Measurements from ENCODE around the gene MCTP1. TPM values are rescaled to one million over a fixed set of nuclear protein-coding genes. Genes with fewer than 3 reads are reported as not detected.

The MCTP1 gene
- total RNA-seq, 1 experiment from 2014 or later = 0.44 TPM

GRCh38 chr5:95217881-95218280 is 67.0 kb downstream of the MCTP1 start:
- no TSS peak for BruUV-seq (replicated peaks)
- Histone ChIP-seq H3K9ac (ENCODE audit: low read length) (no peak overlapping the region), H3K9me3 (ENCODE audit: control insufficient read depth in 1 of 2, insufficient read depth in 1 of 2, low read depth in 1 of 2, low read length in 2 of 2) (no peaks in the 10 kb centered on the region), H3K27me3 (ENCODE audit: insufficient read depth, low read length) (no peaks in the 10 kb centered on the region), H3K4me1 (ENCODE audit: control insufficient read depth in 1 of 2, insufficient read depth in 2 of 2, low read length in 2 of 2) (no peaks in the 10 kb centered on the region), H3K9me2 (ENCODE audit: insufficient read depth) (no peaks in the 10 kb centered on the region), H4K20me1 (ENCODE audit: insufficient read depth) (no peaks in the 10 kb centered on the region), H3K36me3 (ENCODE audit: control insufficient read depth in 1 of 2, insufficient read depth in 2 of 2, low read length in 2 of 2) (no peaks in the 10 kb centered on the region), H3K27ac (ENCODE audit: low read depth, low read length) (no peak overlapping the region), H3K4me3 (replicated peaks in 1 of 2; ENCODE audit: low read depth in 1 of 2, low read length in 2 of 2) (no peak overlapping the region), H3K4me2 (ENCODE audit: low read length) (no peak overlapping the region), H2AFZ (ENCODE audit: low read depth, low read length, poor library complexity, severe bottlenecking) (no peak overlapping the region), H3K79me2 (ENCODE audit: insufficient read depth, low read length) (no peaks in the 10 kb centered on the region)
- TF ChIP-seq EGR1 (IDR thresholded peaks at IDR 0.05; ENCODE audit: low read depth) = no peak
- no peak for TF ChIP-seq FOSL1 (IDR thresholded peaks at IDR 0.05; ENCODE audit: low read depth)
- TF ChIP-seq CTCF (IDR thresholded peaks at IDR 0.05 in 2 of 3, conservative IDR thresholded peaks at IDR 0.05 in 1 of 3; ENCODE audit: borderline replicate concordance in 1 of 3, insufficient read depth in 1 of 3, low read depth in 2 of 3, low read length in 2 of 3) = no peak
- no peak for TF ChIP-seq REST (IDR thresholded peaks at IDR 0.05; ENCODE audit: low read depth)
- no peak for TF ChIP-seq ZBTB33 (IDR thresholded peaks at IDR 0.05; ENCODE audit: extremely low read depth, insufficient replicate concordance, low read length)
- TF ChIP-seq SRF (IDR thresholded peaks at IDR 0.05; ENCODE audit: low read depth) = no peak
- no peak for TF ChIP-seq ZNF274 (IDR thresholded peaks at IDR 0.05; ENCODE audit: low read depth, low read length)
- TF ChIP-seq CEBPB (IDR thresholded peaks at IDR 0.05; ENCODE audit: low read depth) = no peak
- no peak for TF ChIP-seq EZH2 (IDR thresholded peaks at IDR 0.05)
- TF ChIP-seq POLR2A (IDR thresholded peaks at IDR 0.05; ENCODE audit: borderline replicate concordance, extremely low read depth, insufficient read depth, insufficient read length) = no peak
- TF ChIP-seq ATF3 (IDR thresholded peaks at IDR 0.05) = no peak
- no peak for TF ChIP-seq RAD21 (IDR thresholded peaks at IDR 0.05; ENCODE audit: low read depth)
- TF ChIP-seq POLR2AphosphoS5 (IDR thresholded peaks at IDR 0.05; ENCODE audit: low read depth, low read length) = no peak
- TF ChIP-seq EZH2phosphoT487 (IDR thresholded peaks at IDR 0.05; ENCODE audit: borderline replicate concordance) = no peak
- ChIA-PET RAD21 (ENCODE audit: low non-redundant PET in 1 of 2, low total read pairs in 2 of 2, uncharacterized antibody in 2 of 2, unreplicated experiment in 2 of 2) (no interaction called here), POLR2A (no interaction called here), CTCF (no interaction called here)
- ATAC-seq (no peak), DNase-seq (ENCODE audit: low read depth, low spot score) (no peak)
- intact Hi-C loops (cut with micrococcal nuclease) = no loop called here

Data from HCT116 (cell line).